ENCODE results near the gene PMIS2. TPM values are rescaled to one million over a fixed set of nuclear protein-coding genes. Genes with fewer than 3 reads are reported as not detected.

The PMIS2 gene
- not detected in 2 replicates for total RNA-seq

DNA sequence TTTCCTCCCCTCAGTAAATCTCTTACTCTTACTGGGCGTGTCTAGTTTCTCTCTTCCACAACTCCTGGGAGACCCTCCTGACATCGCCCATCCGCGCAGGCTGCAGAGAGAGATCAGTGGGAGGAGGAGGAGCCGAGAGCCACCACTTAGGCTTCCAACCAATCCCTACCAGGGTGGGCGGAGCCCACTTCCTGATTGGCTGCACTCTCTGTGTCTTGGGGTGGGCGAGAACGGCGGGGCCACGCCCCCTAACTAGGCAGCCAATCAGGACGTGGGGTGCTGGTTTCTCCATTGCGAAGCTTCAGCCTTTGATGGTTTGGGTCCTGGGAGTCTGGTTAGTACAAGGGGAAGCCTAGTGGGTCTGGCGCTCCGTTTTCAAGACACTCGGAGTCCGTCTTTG, at the start of gene PMIS2:
TSS of gene PMIS2 (plus strand) at position 326 of the 400 bp plus-strand sequence. CDS start 87 bp downstream, outside the sequence.

GRCh38 chr19:35545001-35545854, 40.7 kb upstream of the PMIS2 start, which contains the start of gene TMEM147:
TSS of gene TMEM147 (plus strand) at chr19:35545626. CDS start at chr19:35545740, 114 bp downstream.

DNA sequence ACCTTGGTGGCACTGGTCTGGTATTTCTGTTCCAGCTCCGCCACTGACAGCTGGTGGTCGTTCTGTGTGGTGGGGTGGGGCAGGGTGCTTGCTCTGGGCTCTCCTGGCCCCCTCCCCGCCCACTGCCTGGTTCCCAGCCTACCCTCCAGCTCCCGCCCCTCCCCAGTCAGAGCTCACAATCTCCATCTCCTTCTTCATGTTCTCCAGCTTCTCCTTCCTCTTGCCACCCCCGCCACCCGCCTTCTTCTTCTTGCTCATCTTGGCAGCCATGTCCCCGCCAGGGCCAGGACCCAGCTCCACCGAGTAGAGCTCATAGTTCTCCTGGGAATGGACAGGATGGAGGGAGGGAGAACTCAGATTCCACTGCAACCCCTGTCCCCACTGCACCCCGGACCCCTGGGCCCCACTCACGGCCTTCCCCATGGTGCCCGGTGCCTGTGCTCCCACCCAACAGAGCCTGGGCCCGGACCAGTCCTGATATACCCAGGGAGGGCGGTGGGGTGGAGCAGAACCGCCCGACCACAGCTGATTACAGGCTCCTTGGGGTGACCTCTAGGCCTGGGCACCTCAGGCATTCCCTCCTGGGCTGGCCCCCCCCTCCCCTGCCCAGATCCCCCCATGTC, 22.7 kb upstream of the PMIS2 start, which contains the start of gene ATP4A:
TSS of gene ATP4A (minus strand) at position 452 of the 623 bp plus-strand sequence. CDS start at position 423, 29 bp downstream.

GRCh38 chr19:35612559-35613321, 26.8 kb downstream of the PMIS2 start, which contains the start of gene HAUS5:
TSS of gene HAUS5 (plus strand) at chr19:35612735. CDS start at chr19:35612795, 60 bp downstream.

DNA sequence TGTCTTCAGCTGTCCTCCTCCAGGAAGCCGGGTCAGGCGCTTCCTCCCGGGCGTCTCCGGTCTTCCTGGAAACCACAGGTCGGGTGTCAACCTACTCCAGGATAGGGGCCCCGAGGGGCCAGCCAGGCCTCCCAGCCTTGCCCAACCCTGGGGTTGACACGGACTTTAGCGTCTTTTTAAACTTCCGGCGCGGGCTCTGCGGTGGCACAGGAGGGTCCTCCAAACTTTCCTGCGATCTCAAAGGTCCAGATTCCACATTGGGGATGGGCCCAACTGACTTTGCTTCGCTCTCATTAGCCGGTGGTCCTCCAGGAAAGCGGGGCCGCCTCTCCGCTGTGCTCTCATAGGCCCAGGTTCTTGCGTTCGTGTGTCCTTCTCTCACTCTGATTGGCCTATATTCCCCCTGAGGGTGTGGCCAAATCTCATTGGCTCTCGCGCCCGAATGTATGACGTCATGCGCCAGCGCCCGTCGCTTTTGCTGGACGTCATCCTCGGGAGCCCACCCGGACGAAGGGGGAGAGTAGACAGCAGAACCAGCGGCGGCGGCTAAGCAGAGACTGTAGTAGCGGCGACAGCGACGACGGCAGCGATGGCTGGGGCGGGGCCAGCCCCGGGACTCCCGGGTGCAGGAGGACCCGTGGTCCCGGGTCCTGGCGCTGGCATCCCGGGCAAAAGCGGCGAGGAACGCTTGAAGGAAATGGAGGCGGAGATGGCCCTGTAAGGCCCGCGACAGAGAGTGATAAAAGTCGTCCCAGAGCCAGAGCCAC, 42.8 kb downstream of the PMIS2 start, which contains the start of gene RBM42:
TSS of gene RBM42 (plus strand) at position 472 of the 767 bp plus-strand sequence. CDS start at position 590, 118 bp downstream.

Other genes with a start within 250 kb of the PMIS2 start
- not detected in 2 replicates for gene FFAR1, start 238.3 kb upstream of the PMIS2 start, total RNA-seq
- gene FFAR3, start 227.7 kb upstream of the PMIS2 start, total RNA-seq: not detected in 2 replicates
- 0.07 TPM in 1 of 2 replicates, not detected in the other for gene GPR42, start 215.1 kb upstream of the PMIS2 start, total RNA-seq
- gene FFAR2, start 137.9 kb upstream of the PMIS2 start, total RNA-seq: not detected in 2 replicates
- gene KRTDAP, start 95.7 kb upstream of the PMIS2 start, total RNA-seq: not detected in 2 replicates
- 2.1 and 3.6 TPM in 2 replicates for gene DMKN, start 72.5 kb upstream of the PMIS2 start, total RNA-seq
- gene SBSN, start 57.9 kb upstream of the PMIS2 start, total RNA-seq: 4.5 and 6.7 TPM in 2 replicates
- not detected in 2 replicates for gene GAPDHS, start 52.7 kb upstream of the PMIS2 start, total RNA-seq
- gene TMEM147, start 40.5 kb upstream of the PMIS2 start, total RNA-seq: 73.0 and 101 TPM in 2 replicates
- gene ATP4A, start 22.5 kb upstream of the PMIS2 start, total RNA-seq: not detected in 2 replicates
- 5.6 and 7.4 TPM in 2 replicates for gene HAUS5, start 26.6 kb downstream of the PMIS2 start, total RNA-seq
- gene RBM42, start 42.9 kb downstream of the PMIS2 start, total RNA-seq: 33.4 and 35.7 TPM in 2 replicates
- gene ETV2, start 55.6 kb downstream of the PMIS2 start, total RNA-seq: 0.13 TPM in 1 of 2 replicates, not detected in the other
- 188 and 222 TPM in 2 replicates for gene COX6B1, start 62.1 kb downstream of the PMIS2 start, total RNA-seq
- 0.10 and 0.13 TPM in 2 replicates for gene UPK1A, start 80.3 kb downstream of the PMIS2 start, total RNA-seq
- gene ZBTB32, start 118.4 kb downstream of the PMIS2 start, total RNA-seq: not detected in 2 replicates
- gene KMT2B, start 131.8 kb downstream of the PMIS2 start, total RNA-seq: 10.3 and 15.1 TPM in 2 replicates
- gene IGFLR1, start 156.3 kb downstream of the PMIS2 start, total RNA-seq: 0.73 and 0.85 TPM in 2 replicates
- gene U2AF1L4, start 159.2 kb downstream of the PMIS2 start, total RNA-seq: 6.1 and 8.9 TPM in 2 replicates
- gene PSENEN, start 159.5 kb downstream of the PMIS2 start, total RNA-seq: 12.4 and 17.2 TPM in 2 replicates
- gene LIN37, start 162.4 kb downstream of the PMIS2 start, total RNA-seq: 9.0 and 10.0 TPM in 2 replicates
- gene HSPB6, start 170.9 kb downstream of the PMIS2 start, total RNA-seq: 106 and 161 TPM in 2 replicates
- gene PROSER3, start 172.0 kb downstream of the PMIS2 start, total RNA-seq: 5.4 and 6.3 TPM in 2 replicates
- gene ARHGAP33, start 189.4 kb downstream of the PMIS2 start, total RNA-seq: 3.1 and 5.5 TPM in 2 replicates
- not detected in 2 replicates for gene PRODH2, start 226.7 kb downstream of the PMIS2 start, total RNA-seq

All from smooth muscle cell of the pulmonary artery (primary cell).